Measurements from ENCODE around the gene ULK3. TPM values are rescaled to one million over a fixed set of nuclear protein-coding genes. Genes with fewer than 3 reads are reported as not detected.

ULK3 gene
- total and polyA plus RNA-seq, 10 of the 15 experiments (the other 5 are each of a cell fraction or from before 2014, with no cell fraction given) = 0.64 to 38.8 (median 27.1) TPM

DNA sequence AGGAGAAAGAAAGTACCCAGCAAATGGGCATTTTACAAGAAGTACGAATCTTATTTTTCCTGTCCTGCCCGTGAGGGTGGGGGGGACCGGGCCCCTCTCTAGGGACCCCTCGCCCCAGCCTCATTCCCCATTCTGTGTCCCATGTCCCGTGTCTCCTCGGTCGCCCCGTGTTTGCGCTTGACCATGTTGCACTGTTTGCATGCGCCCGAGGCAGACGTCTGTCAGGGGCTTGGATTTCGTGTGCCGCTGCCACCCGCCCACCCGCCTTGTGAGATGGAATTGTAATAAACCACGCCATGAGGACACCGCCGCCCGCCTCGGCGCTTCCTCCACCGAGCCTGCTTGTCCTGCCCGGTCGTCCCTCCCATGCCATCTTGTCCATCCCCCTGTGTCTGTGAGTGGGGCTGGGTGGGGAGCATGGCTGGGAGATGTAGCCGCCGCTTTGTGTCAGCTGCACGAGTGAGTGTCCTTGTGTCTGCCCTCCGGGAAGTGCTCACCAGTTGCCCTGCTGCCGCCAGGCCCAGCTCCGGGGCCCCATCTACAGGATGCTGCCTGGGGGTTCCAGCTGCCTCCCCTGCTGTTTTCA, 40.0 kb downstream of the ULK3 start:
- FAIRE-seq (no peak), ATAC-seq (no peak), DNase-seq (ENCODE audit: low read depth, low spot score) (no peak)
- ChIA-PET SMC1A (ENCODE audit: uncharacterized antibody, unreplicated experiment) (interaction anchor here (1.1 to 1.4 kb wide), 2 partner anchors 11 to 32 kb away, joined by 3 read pairs; no protein-coding TSS in a partner anchor), POLR2A (interaction anchor here (0.6 kb wide), 1 partner anchor 29 kb away, joined by 4 read pairs; no protein-coding TSS in a partner anchor), RAD21 (ENCODE audit: unreplicated experiment) (interaction anchor here (1.0 to 3.9 kb wide), 3 partner anchors 9 to 79 kb away, joined by 3 to 28 read pairs (median 3); no protein-coding TSS in a partner anchor), CTCF (interaction anchor here (2.4 to 25.9 kb wide), 2 partner anchors 27 to 32 kb away, joined by 15 to 1288 read pairs; partner anchors contain the start of gene CSK)
- H3K27me3 ChIP-seq (replicated peaks in 1 of 2; ENCODE audit: control insufficient read depth in 2 of 2, insufficient read depth in 2 of 2, low read length in 1 of 2) = no peaks in the 10 kb centered on the region
- intact Hi-C loops (cut with micrococcal nuclease; ENCODE audit: unreplicated experiment) (loop anchor here (5.0 kb wide), 1 partner anchor 39 kb away; the partner anchor contains the start of gene ULK3), in situ Hi-C loops (cut with MboI) (no loop called here)
- H3K9ac ChIP-seq (ENCODE audit: control insufficient read depth, insufficient read depth, low read length) = no peak overlapping the region
- TF ChIP-seq SREBF1 (IDR thresholded peaks at IDR 0.05; ENCODE audit: low read length) (no peak), ZNF24 (IDR thresholded peaks at IDR 0.05) (no peak), CHD1 (IDR thresholded peaks at IDR 0.05; ENCODE audit: low read depth, low read length) (no peak), SP1 (IDR thresholded peaks at IDR 0.05; ENCODE audit: low read depth, low read length) (no peak), CREB1 (IDR thresholded peaks at IDR 0.05; ENCODE audit: low read depth) (no peak), HDAC6 (IDR thresholded peaks at IDR 0.05; ENCODE audit: unreplicated experiment) (no peak)
- TF ChIP-seq, protein P1, sequence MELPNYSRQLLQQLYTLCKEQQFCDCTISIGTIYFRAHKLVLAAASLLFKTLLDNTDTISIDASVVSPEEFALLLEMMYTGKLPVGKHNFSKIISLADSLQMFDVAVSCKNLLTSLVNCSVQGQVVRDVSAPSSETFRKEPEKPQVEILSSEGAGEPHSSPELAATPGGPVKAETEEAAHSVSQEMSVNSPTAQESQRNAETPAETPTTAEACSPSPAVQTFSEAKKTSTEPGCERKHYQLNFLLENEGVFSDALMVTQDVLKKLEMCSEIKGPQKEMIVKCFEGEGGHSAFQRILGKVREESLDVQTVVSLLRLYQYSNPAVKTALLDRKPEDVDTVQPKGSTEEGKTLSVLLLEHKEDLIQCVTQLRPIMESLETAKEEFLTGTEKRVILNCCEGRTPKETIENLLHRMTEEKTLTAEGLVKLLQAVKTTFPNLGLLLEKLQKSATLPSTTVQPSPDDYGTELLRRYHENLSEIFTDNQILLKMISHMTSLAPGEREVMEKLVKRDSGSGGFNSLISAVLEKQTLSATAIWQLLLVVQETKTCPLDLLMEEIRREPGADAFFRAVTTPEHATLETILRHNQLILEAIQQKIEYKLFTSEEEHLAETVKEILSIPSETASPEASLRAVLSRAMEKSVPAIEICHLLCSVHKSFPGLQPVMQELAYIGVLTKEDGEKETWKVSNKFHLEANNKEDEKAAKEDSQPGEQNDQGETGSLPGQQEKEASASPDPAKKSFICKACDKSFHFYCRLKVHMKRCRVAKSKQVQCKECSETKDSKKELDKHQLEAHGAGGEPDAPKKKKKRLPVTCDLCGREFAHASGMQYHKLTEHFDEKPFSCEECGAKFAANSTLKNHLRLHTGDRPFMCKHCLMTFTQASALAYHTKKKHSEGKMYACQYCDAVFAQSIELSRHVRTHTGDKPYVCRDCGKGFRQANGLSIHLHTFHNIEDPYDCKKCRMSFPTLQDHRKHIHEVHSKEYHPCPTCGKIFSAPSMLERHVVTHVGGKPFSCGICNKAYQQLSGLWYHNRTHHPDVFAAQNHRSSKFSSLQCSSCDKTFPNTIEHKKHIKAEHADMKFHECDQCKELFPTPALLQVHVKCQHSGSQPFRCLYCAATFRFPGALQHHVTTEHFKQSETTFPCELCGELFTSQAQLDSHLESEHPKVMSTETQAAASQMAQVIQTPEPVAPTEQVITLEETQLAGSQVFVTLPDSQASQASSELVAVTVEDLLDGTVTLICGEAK (IDR thresholded peaks at IDR 0.05; ENCODE audit: borderline replicate concordance) = no peak
- TF ChIP-seq, protein P2, sequence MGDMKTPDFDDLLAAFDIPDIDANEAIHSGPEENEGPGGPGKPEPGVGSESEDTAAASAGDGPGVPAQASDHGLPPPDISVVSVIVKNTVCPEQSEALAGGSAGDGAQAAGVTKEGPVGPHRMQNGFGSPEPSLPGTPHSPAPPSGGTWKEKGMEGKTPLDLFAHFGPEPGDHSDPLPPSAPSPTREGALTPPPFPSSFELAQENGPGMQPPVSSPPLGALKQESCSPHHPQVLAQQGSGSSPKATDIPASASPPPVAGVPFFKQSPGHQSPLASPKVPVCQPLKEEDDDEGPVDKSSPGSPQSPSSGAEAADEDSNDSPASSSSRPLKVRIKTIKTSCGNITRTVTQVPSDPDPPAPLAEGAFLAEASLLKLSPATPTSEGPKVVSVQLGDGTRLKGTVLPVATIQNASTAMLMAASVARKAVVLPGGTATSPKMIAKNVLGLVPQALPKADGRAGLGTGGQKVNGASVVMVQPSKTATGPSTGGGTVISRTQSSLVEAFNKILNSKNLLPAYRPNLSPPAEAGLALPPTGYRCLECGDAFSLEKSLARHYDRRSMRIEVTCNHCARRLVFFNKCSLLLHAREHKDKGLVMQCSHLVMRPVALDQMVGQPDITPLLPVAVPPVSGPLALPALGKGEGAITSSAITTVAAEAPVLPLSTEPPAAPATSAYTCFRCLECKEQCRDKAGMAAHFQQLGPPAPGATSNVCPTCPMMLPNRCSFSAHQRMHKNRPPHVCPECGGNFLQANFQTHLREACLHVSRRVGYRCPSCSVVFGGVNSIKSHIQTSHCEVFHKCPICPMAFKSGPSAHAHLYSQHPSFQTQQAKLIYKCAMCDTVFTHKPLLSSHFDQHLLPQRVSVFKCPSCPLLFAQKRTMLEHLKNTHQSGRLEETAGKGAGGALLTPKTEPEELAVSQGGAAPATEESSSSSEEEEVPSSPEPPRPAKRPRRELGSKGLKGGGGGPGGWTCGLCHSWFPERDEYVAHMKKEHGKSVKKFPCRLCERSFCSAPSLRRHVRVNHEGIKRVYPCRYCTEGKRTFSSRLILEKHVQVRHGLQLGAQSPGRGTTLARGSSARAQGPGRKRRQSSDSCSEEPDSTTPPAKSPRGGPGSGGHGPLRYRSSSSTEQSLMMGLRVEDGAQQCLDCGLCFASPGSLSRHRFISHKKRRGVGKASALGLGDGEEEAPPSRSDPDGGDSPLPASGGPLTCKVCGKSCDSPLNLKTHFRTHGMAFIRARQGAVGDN (IDR thresholded peaks at IDR 0.05) = no peak
- TF ChIP-seq, protein P3, sequence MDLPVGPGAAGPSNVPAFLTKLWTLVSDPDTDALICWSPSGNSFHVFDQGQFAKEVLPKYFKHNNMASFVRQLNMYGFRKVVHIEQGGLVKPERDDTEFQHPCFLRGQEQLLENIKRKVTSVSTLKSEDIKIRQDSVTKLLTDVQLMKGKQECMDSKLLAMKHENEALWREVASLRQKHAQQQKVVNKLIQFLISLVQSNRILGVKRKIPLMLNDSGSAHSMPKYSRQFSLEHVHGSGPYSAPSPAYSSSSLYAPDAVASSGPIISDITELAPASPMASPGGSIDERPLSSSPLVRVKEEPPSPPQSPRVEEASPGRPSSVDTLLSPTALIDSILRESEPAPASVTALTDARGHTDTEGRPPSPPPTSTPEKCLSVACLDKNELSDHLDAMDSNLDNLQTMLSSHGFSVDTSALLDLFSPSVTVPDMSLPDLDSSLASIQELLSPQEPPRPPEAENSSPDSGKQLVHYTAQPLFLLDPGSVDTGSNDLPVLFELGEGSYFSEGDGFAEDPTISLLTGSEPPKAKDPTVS (IDR thresholded peaks at IDR 0.05; ENCODE audit: low read depth, low read length) = no peak
- TF ChIP-seq, protein P4, sequence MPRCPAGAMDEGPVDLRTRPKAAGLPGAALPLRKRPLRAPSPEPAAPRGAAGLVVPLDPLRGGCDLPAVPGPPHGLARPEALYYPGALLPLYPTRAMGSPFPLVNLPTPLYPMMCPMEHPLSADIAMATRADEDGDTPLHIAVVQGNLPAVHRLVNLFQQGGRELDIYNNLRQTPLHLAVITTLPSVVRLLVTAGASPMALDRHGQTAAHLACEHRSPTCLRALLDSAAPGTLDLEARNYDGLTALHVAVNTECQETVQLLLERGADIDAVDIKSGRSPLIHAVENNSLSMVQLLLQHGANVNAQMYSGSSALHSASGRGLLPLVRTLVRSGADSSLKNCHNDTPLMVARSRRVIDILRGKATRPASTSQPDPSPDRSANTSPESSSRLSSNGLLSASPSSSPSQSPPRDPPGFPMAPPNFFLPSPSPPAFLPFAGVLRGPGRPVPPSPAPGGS (IDR thresholded peaks at IDR 0.05; ENCODE audit: borderline replicate concordance, insufficient read depth, low read depth, low read length, poor library complexity, severe bottlenecking) = no peak
- H3K36me3 ChIP-seq (ENCODE audit: control insufficient read depth in 2 of 2, insufficient read depth in 2 of 2, low read length in 1 of 2) = peaks cover 42 to 54% of the 10 kb centered on the region in 2 experiments
- no peak overlapping the region for H2AFZ ChIP-seq (ENCODE audit: control insufficient read depth, low read depth, low read length)
- peaks cover 26% of the 10 kb centered on the region for H3K4me1 ChIP-seq (ENCODE audit: control insufficient read depth, insufficient read depth, low read length)
- H3K27ac ChIP-seq (ENCODE audit: control insufficient read depth, insufficient read depth) = no peak overlapping the region
- 93% methylated on average over 28 of the region's 31 CpGs for WGBS (ENCODE audit: insufficient coverage, insufficient replicate concordance, low lambda C conversion rate, missing lambda C conversion rate)
- BruUV-seq (replicated peaks) = no TSS peak
- H3K9me3 ChIP-seq (replicated peaks; ENCODE audit: control insufficient read depth, insufficient read depth, low read length) = no peaks in the 10 kb centered on the region
- H3K4me3 ChIP-seq = no peak overlapping the region
- peaks cover 13% of the 10 kb centered on the region for H3K79me2 ChIP-seq (ENCODE audit: control insufficient read depth, insufficient read depth, low read length)
- peaks cover 2% of the 10 kb centered on the region; the same call in 1 of the 2 replicates for H4K20me1 ChIP-seq (ENCODE audit: control insufficient read depth, insufficient read depth)
- no peak overlapping the region for H3K4me2 ChIP-seq (ENCODE audit: control insufficient read depth, insufficient read depth)

Measured in GM12878 (cell line).